HEK293T (cell line): ENCODE results near the gene DDOST.

Source experiments
- CTCF ChIA-PET: fragments of 350-600 bp; formaldehyde crosslinking; extraction: SDS; loops from one replicate; lab custom pipeline; 2021; ENCODE audit warnings: antibody characterized with exemption, inconsistent platforms; lab: Yijun Ruan, JAX
- POLR2A ChIA-PET: fragments of 350-600 bp; formaldehyde crosslinking; extraction: SDS; loops from one replicate; lab custom pipeline; 2020; ENCODE audit warnings: antibody characterized with exemption, inconsistent platforms; lab: Yijun Ruan, JAX
- DNase-seq: peaks from one replicate; pipeline ENCODE4 v3.0.0; 2012; ENCODE audit warnings: mixed read lengths; ENCODE audit errors: extremely low spot score
- ARNT ChIP-seq: fragments of 450-650 bp; IDR thresholded peaks from 2 replicates; pipeline ENCODE4 v1.6.1; 2017; ENCODE audit warnings: mild to moderate bottlenecking
- BHLHE40 ChIP-seq: fragments of 450-650 bp; IDR thresholded peaks from 2 replicates; pipeline ENCODE4 v1.6.1; 2016; ENCODE audit warnings: mild to moderate bottlenecking, moderate library complexity, borderline replicate concordance
- CTBP1 ChIP-seq: fragments of 450-650 bp; IDR thresholded peaks from 2 replicates; pipeline ENCODE4 v1.6.1; 2016; ENCODE audit warnings: borderline replicate concordance
- ELF4 ChIP-seq: fragments of 450-650 bp; IDR thresholded peaks from 2 replicates; pipeline ENCODE4 v1.6.1; 2017; ENCODE audit warnings: antibody characterized with exemption
- FOXA1 ChIP-seq: fragments of 450-650 bp; IDR thresholded peaks from 2 replicates; pipeline ENCODE4 v1.6.1; 2016; ENCODE audit warnings: mild to moderate bottlenecking
- FOXK2 ChIP-seq: fragments of 450-650 bp; IDR thresholded peaks from 2 replicates; pipeline ENCODE4 v1.6.1; 2016; ENCODE audit warnings: mild to moderate bottlenecking
- FOXM1 ChIP-seq: fragments of 450-650 bp; IDR thresholded peaks from 2 replicates; pipeline ENCODE4 v1.6.1; 2017; ENCODE audit warnings: mild to moderate bottlenecking, borderline replicate concordance
- HDGF ChIP-seq: fragments of 450-650 bp; IDR thresholded peaks from 2 replicates; pipeline ENCODE4 v1.6.1; 2017; ENCODE audit warnings: antibody characterized with exemption, borderline replicate concordance
- L3MBTL2 ChIP-seq: fragments of 450-650 bp; conservative IDR thresholded peaks from 2 replicates; pipeline ENCODE4 v1.6.1; 2016; ENCODE audit warnings: mild to moderate bottlenecking
- LEF1 ChIP-seq: fragments of 450-650 bp; IDR thresholded peaks from 2 replicates; pipeline ENCODE4 v1.6.1; 2017; ENCODE audit warnings: mild to moderate bottlenecking, borderline replicate concordance
- NFRKB ChIP-seq: fragments of 450-650 bp; IDR thresholded peaks from 2 replicates; pipeline ENCODE4 v1.6.1; 2016; ENCODE audit warnings: mild to moderate bottlenecking, moderate library complexity
- SP1 ChIP-seq: fragments of 450-650 bp; IDR thresholded peaks from 2 replicates; pipeline ENCODE4 v1.6.1; 2017
- SUZ12 ChIP-seq: fragments of 450-650 bp; IDR thresholded peaks from 2 replicates; pipeline ENCODE4 v1.6.1; 2016; ENCODE audit warnings: mild to moderate bottlenecking
- TARDBP ChIP-seq: fragments of 450-650 bp; IDR thresholded peaks from 2 replicates; pipeline ENCODE4 v1.6.1; 2016
- ZNF384 ChIP-seq: fragments of 450-650 bp; IDR thresholded peaks from 2 replicates; pipeline ENCODE4 v1.6.1; 2016
- TF ChIP-seq, protein P1 (sequence below): fragments of 450-650 bp; IDR thresholded peaks from 2 replicates; pipeline ENCODE4 v1.6.1; 2016

The DDOST gene

DNA sequence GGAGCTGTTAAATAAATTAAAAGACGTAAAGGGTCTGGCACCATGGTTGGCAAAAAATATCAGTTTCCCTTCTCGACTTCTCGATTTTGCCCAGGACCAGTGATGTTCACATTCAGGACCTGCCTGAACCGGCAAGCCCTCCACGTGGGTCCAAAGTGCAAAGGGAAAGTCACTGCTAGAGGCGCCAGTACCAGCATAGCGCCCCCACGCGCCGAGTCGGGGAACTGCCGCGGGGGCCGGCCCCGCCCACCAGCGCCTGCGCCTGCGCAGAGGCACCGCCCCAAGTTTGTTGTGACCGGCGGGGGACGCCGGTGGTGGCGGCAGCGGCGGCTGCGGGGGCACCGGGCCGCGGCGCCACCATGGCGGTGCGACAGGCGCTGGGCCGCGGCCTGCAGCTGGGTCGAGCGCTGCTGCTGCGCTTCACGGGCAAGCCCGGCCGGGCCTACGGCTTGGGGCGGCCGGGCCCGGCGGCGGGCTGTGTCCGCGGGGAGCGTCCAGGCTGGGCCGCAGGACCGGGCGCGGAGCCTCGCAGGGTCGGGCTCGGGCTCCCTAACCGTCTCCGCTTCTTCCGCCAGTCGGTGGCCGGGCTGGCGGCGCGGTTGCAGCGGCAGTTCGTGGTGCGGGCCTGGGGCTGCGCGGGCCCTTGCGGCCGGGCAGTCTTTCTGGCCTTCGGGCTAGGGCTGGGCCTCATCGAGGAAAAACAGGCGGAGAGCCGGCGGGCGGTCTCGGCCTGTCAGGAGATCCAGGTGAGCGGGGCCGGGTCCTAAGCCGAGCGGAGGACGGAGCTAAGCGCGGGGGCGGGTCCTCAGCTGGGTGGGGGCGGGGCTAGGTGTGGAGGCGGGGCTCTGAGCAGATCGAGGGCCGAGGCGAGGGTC lies 27.7 kb downstream of the DDOST start, which contains the start of gene PINK1:
PINK1 (plus strand) TSS at position 269 of the 875 bp plus-strand sequence; CDS start at position 360, 91 bp downstream.
- POLR2A ChIA-PET = interaction anchor here (0.5 to 2.6 kb wide), 27 partner anchors 9 to 153 kb away, joined by 3 to 27 read pairs (median 4); partner anchors contain the start of genes CDA, DDOST, FAM43B and HP1BP3
- peak; percentile 91 for DNase-seq

DNA sequence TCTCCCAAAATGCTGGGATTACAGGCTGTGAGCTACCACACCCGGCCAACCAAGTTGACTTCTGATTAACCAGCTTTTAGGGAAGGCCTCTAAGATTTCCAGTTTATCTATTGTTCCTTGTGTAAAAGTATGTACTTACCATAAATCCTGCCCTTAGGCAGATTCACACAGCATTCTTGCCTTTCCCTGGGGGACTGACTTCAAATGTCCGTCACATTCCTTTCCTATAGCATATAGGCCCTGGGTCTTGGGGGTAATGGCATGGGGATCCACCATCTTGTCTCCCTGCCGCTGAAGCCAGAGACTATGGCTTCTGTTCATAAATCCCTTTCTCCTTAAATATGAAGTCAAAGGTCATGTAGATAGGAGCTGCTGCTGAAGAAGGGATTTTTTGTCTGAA lies 28.8 kb downstream of the DDOST start:
- POLR2A ChIA-PET = interaction anchor here (1.2 to 2.6 kb wide), 3 partner anchors 14 to 106 kb away, joined by 3 to 11 read pairs (median 3); partner anchors contain the start of gene CDA
- TF ChIP-seq CTBP1 (no peak), BHLHE40 (no peak), ELF4 (no peak), L3MBTL2 (no peak)
- TF ChIP-seq, protein P1, sequence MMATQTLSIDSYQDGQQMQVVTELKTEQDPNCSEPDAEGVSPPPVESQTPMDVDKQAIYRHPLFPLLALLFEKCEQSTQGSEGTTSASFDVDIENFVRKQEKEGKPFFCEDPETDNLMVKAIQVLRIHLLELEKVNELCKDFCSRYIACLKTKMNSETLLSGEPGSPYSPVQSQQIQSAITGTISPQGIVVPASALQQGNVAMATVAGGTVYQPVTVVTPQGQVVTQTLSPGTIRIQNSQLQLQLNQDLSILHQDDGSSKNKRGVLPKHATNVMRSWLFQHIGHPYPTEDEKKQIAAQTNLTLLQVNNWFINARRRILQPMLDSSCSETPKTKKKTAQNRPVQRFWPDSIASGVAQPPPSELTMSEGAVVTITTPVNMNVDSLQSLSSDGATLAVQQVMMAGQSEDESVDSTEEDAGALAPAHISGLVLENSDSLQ = no peak
- CTCF ChIA-PET = interaction anchor here (0.7 to 4.6 kb wide), 8 partner anchors 8 to 476 kb away, joined by 3 to 39 read pairs (median 4); partner anchors contain the start of genes CDA and FAM43B
- no peak for DNase-seq

More for the DNA sequence above, 27.7 kb downstream of the DDOST start, which contains the start of gene PINK1:
- CTCF ChIA-PET = interaction anchor here (0.6 to 4.6 kb wide), 16 partner anchors 9 to 691 kb away, joined by 3 to 39 read pairs (median 4); partner anchors contain the start of genes CDA, DDOST and FAM43B
- no peak for TF ChIP-seq HDGF
- no peak for TF ChIP-seq FOXM1
- no peak for TF ChIP-seq SUZ12
- no peak for TF ChIP-seq BHLHE40
- no peak for TF ChIP-seq NFRKB
- TF ChIP-seq L3MBTL2 = peak; percentile 86
- TF ChIP-seq ARNT = 0 out of 2 replicates have a peak, but pooled peaks have one; percentile 19

DNA sequence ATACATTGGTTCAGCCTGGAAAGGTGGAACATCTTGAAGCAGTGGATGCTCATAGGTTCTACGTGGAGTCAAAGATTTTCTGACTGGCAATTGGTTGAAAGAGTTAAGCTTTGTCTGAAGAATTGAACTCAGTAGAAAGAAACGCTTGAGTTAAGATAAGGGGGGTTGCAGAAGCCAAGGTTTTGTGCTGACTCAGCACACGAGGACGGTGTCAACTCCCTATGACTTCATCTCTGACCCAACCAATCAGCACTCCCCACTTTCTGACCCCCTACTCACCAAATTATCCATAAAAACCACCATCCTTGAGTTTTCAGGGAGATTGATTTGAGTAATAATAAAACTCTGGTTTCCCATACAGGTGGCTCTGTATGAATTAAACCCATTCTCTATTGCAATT lies 30.4 kb downstream of the DDOST start:
- POLR2A ChIA-PET = no interaction called here
- TF ChIP-seq LEF1 = no peak
- TF ChIP-seq TARDBP = no peak
- TF ChIP-seq ARNT = no peak
- no peak for TF ChIP-seq BHLHE40
- TF ChIP-seq, protein P1 = no peak
- TF ChIP-seq L3MBTL2 = no peak
- TF ChIP-seq NFRKB = no peak
- no peak for TF ChIP-seq FOXA1
- no peak for TF ChIP-seq FOXK2
- no peak for TF ChIP-seq FOXM1
- TF ChIP-seq ELF4 = no peak
- no peak for TF ChIP-seq SUZ12
- no peak for TF ChIP-seq CTBP1
- TF ChIP-seq SP1 = no peak
- TF ChIP-seq HDGF = no peak
- TF ChIP-seq ZNF384 = no peak
- no peak for DNase-seq
- CTCF ChIA-PET = interaction anchor here (4.6 kb wide), 1 partner anchor 55 kb away, joined by 39 read pairs; no protein-coding TSS in a partner anchor

DNA sequence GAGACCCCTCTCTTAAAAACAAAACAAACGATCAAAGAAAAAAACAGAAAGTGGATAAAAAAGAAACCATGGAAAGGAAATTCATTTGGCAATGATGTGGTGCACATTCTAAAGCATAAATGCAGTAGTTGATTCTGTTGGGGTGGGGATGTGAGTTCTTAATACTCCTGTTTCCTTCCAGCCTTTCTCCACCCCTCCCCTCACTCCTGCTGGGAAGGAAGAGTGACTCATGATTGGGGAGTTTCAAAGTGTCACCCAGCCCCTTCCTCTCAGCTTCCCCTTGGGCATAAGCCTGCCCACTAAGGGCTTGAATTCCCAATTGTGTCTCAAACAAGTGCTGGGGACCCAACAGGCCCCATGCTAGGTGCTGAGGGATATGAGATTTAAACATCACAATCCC lies 34.6 kb downstream of the DDOST start:
- no peak for DNase-seq
- no peak for TF ChIP-seq LEF1
- no peak for TF ChIP-seq TARDBP
- no peak for TF ChIP-seq NFRKB
- no peak for TF ChIP-seq SP1
- no peak for TF ChIP-seq FOXM1
- TF ChIP-seq ARNT = no peak
- no peak for TF ChIP-seq HDGF
- no peak for TF ChIP-seq ELF4
- CTCF ChIA-PET = no interaction called here
- POLR2A ChIA-PET = no interaction called here

DNA sequence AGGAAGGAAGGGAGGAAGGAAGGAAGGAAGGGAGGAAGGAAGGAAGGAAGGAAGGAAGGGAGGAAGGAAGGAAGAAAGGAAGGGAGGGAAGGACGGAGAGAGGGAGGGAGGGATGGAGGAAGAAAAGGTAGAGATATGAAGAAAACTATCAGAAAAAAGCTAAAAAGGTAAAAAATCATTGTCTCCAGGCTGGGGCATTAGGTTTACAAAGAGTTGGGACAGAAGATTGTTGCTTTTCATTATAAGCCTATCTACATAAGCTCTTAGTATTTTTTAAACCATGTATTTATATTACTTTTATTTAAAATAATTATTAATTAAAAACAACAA lies 35.1 kb downstream of the DDOST start:
- TF ChIP-seq FOXM1 (no peak), LEF1 (no peak), ARNT (no peak), SP1 (no peak), CTBP1 (no peak), SUZ12 (no peak), HDGF (no peak), FOXK2 (no peak)
- TF ChIP-seq, protein P1 = no peak
- no peak for DNase-seq
- ChIA-PET CTCF (interaction anchor here (1.1 kb wide), 1 partner anchor 51 kb away, joined by 4 read pairs; no protein-coding TSS in a partner anchor), POLR2A (interaction anchor here (2.3 kb wide), 1 partner anchor 8 kb away, joined by 10 read pairs; no protein-coding TSS in a partner anchor)
